Transverse colon (tissue), 4 donors: ENCODE measurements around the gene ZBTB39.

Source experiments
- CTCF ChIP-seq, 5 experiments: fragments of 200-600 bp in 3 of 5; fragments of 450-650 bp in 2 of 5; sonication (generic) in 3 of 5; IDR thresholded peaks; 1 replicate in 2 of 5; 2 replicates in 3 of 5; pipeline ENCODE4 v1.5.1; 2016 to 2017; ENCODE audit warnings: antibody characterized with exemption in 5 of 5, inconsistent platforms in 3 of 5, mild to moderate bottlenecking in 2 of 5, moderate library complexity in 1 of 5
- EP300 ChIP-seq: sonication (generic); formaldehyde crosslinking; IDR thresholded peaks from one replicate; pipeline ENCODE4 v1.6.1; 2017; ENCODE audit warnings: antibody characterized with exemption, low read depth
- POLR2A ChIP-seq: fragments of 450-650 bp; IDR thresholded peaks from one replicate; pipeline ENCODE4 v1.6.1; 2016; ENCODE audit warnings: antibody characterized with exemption, mild to moderate bottlenecking, moderate library complexity
- POLR2AphosphoS5 ChIP-seq, 3 donors: sonication (generic); formaldehyde crosslinking; IDR thresholded peaks; one replicate each; pipeline ENCODE4 v1.6.1; 2016; ENCODE audit warnings: antibody characterized with exemption in 3 of 3

GRCh38 chr12:57009949-57010626 lies 3.7 kb upstream of the ZBTB39 start:
- no peak for TF ChIP-seq CTCF (IDR thresholded peaks at IDR 0.05)
- TF ChIP-seq POLR2A = no peak
- TF ChIP-seq POLR2AphosphoS5 (IDR thresholded peaks at IDR 0.05) = no peak
- no peak for TF ChIP-seq EP300
